Liver (tissue), 3 donors: Measurements from ENCODE around the gene ZFP57.

Experiments
- FOXA1 ChIP-seq: IDR thresholded peaks from 2 replicates; pipeline ENCODE4 v1.6.1; 2016; ENCODE audit warnings: antibody characterized with exemption
- GABPA ChIP-seq, 2 donors: IDR thresholded peaks in 1 of 2; conservative IDR thresholded peaks in 1 of 2; 2 replicates each; pipeline ENCODE4 v1.6.1; 2016; ENCODE audit warnings: antibody characterized with exemption in 2 of 2, mild to moderate bottlenecking in 1 of 2, moderate library complexity in 1 of 2
- RAD21 ChIP-seq, 2 donors: IDR thresholded peaks; 2 replicates each; pipeline ENCODE4 v1.6.1; 2016; ENCODE audit warnings: antibody characterized with exemption in 2 of 2, mild to moderate bottlenecking in 2 of 2
- RXRA ChIP-seq, 2 donors: IDR thresholded peaks; 2 replicates each; pipeline ENCODE4 v1.6.1; 2017 to 2018; ENCODE audit warnings: antibody characterized with exemption in 2 of 2, mild to moderate bottlenecking in 1 of 2
- TAF1 ChIP-seq: conservative IDR thresholded peaks from 2 replicates; pipeline ENCODE4 v1.6.1; 2016; ENCODE audit warnings: antibody characterized with exemption, mild to moderate bottlenecking
- YY1 ChIP-seq: IDR thresholded peaks from 2 replicates; pipeline ENCODE4 v1.6.1; 2016; ENCODE audit warnings: antibody characterized with exemption, mild to moderate bottlenecking
- TF ChIP-seq, protein P1 (sequence below): IDR thresholded peaks from 2 replicates; pipeline ENCODE4 v1.6.1; 2016; ENCODE audit warnings: antibody characterized with exemption
- TF ChIP-seq, protein P2 (sequence below): fragments of 150-350 bp; IDR thresholded peaks from 2 replicates; pipeline ENCODE4 v1.5.1; 2017; ENCODE audit warnings: improper control_type of control experiment, low read depth, low read length; ENCODE audit not compliant: missing input control
- TF ChIP-seq, protein P3 (sequence below): IDR thresholded peaks from 2 replicates; pipeline ENCODE4 v1.6.1; 2016; ENCODE audit warnings: antibody characterized with exemption
- TF ChIP-seq, protein P4 (sequence below): IDR thresholded peaks from 2 replicates; pipeline ENCODE4 v1.6.1; 2016; ENCODE audit warnings: antibody characterized with exemption
- TF ChIP-seq, protein P5 (sequence below): IDR thresholded peaks from 2 replicates; pipeline ENCODE4 v1.6.1; 2016; ENCODE audit warnings: antibody characterized with exemption, mild to moderate bottlenecking
- donor health status: healthy.
- donor health status: healthy.

DNA sequence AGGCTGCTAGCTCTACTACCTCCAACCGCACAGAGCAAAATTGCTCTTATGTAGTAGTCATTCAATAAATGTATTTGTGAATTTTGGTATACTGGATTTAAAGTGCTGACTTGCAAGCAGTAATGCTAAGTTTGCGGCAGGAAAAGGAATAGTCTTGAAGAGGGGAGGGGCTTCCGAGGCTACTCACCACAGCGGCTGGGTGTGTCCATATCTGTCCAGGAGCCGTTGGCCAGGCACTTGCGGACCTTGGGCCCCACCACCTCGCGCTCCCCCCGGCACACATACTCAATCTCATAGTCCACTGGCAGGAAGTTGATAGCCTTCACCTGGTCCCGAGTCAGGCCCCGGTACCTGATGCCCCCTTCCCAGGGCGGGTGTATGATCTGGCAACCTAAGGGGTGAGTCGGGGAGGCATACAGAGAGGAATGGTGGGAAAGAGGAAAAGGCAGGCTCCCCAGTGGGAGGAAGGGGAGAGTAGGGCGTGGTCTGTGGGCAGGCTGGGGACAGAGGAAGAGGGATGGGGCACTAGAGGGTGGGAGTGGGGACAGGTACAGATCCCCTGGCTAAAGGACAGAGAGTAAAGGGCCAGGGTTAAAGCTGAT lies 49.6 kb downstream of the ZFP57 start:
- TF ChIP-seq, protein P1, sequence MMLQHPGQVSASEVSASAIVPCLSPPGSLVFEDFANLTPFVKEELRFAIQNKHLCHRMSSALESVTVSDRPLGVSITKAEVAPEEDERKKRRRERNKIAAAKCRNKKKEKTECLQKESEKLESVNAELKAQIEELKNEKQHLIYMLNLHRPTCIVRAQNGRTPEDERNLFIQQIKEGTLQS: no peak
- TF ChIP-seq, protein P2, sequence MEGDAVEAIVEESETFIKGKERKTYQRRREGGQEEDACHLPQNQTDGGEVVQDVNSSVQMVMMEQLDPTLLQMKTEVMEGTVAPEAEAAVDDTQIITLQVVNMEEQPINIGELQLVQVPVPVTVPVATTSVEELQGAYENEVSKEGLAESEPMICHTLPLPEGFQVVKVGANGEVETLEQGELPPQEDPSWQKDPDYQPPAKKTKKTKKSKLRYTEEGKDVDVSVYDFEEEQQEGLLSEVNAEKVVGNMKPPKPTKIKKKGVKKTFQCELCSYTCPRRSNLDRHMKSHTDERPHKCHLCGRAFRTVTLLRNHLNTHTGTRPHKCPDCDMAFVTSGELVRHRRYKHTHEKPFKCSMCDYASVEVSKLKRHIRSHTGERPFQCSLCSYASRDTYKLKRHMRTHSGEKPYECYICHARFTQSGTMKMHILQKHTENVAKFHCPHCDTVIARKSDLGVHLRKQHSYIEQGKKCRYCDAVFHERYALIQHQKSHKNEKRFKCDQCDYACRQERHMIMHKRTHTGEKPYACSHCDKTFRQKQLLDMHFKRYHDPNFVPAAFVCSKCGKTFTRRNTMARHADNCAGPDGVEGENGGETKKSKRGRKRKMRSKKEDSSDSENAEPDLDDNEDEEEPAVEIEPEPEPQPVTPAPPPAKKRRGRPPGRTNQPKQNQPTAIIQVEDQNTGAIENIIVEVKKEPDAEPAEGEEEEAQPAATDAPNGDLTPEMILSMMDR: no peak
- TF ChIP-seq RAD21 (IDR thresholded peaks at IDR 0.05) (no peak), GABPA (IDR thresholded peaks at IDR 0.05 in 1 of 2, conservative IDR thresholded peaks at IDR 0.05 in 1 of 2) (no peak), YY1 (no peak), FOXA1 (no peak), RXRA (IDR thresholded peaks at IDR 0.05) (no peak), TAF1 (no peak)
- TF ChIP-seq, protein P3, sequence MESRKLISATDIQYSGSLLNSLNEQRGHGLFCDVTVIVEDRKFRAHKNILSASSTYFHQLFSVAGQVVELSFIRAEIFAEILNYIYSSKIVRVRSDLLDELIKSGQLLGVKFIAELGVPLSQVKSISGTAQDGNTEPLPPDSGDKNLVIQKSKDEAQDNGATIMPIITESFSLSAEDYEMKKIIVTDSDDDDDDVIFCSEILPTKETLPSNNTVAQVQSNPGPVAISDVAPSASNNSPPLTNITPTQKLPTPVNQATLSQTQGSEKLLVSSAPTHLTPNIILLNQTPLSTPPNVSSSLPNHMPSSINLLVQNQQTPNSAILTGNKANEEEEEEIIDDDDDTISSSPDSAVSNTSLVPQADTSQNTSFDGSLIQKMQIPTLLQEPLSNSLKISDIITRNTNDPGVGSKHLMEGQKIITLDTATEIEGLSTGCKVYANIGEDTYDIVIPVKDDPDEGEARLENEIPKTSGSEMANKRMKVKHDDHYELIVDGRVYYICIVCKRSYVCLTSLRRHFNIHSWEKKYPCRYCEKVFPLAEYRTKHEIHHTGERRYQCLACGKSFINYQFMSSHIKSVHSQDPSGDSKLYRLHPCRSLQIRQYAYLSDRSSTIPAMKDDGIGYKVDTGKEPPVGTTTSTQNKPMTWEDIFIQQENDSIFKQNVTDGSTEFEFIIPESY: no peak
- TF ChIP-seq, protein P4, sequence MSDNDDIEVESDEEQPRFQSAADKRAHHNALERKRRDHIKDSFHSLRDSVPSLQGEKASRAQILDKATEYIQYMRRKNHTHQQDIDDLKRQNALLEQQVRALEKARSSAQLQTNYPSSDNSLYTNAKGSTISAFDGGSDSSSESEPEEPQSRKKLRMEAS: no peak
- TF ChIP-seq, protein P5, sequence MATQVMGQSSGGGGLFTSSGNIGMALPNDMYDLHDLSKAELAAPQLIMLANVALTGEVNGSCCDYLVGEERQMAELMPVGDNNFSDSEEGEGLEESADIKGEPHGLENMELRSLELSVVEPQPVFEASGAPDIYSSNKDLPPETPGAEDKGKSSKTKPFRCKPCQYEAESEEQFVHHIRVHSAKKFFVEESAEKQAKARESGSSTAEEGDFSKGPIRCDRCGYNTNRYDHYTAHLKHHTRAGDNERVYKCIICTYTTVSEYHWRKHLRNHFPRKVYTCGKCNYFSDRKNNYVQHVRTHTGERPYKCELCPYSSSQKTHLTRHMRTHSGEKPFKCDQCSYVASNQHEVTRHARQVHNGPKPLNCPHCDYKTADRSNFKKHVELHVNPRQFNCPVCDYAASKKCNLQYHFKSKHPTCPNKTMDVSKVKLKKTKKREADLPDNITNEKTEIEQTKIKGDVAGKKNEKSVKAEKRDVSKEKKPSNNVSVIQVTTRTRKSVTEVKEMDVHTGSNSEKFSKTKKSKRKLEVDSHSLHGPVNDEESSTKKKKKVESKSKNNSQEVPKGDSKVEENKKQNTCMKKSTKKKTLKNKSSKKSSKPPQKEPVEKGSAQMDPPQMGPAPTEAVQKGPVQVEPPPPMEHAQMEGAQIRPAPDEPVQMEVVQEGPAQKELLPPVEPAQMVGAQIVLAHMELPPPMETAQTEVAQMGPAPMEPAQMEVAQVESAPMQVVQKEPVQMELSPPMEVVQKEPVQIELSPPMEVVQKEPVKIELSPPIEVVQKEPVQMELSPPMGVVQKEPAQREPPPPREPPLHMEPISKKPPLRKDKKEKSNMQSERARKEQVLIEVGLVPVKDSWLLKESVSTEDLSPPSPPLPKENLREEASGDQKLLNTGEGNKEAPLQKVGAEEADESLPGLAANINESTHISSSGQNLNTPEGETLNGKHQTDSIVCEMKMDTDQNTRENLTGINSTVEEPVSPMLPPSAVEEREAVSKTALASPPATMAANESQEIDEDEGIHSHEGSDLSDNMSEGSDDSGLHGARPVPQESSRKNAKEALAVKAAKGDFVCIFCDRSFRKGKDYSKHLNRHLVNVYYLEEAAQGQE: no peak
